HCEC 1CT (cell line): ENCODE data around the gene NOL9.

Source experiments
- DNase-seq: peaks from one replicate; pipeline ENCODE4 v3.0.0-alpha.2; 2017

Gene NOL9

DNA sequence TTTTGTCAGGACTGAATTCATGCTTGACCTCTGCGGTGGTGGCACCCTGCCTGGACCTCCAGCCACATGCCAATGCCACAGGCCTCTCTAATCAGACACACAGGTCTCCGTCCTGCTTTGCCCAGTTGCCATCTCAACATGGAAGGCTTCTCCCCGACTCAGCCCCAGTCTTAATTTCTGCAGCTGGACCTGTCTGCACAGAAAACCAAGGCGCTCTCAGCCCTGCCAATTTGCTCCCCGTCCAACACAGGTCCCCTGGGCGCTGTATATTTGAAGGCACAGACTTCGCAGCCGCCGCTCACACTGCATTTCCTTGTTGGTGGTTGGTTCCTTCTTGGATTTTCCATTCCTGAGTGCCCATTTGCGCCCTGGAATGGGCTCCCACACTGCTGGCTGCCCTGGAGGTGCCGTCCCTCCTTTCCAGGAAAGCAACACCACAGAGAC is 34.8 kb downstream of the NOL9 start:
- DNase-seq: no peak

DNA sequence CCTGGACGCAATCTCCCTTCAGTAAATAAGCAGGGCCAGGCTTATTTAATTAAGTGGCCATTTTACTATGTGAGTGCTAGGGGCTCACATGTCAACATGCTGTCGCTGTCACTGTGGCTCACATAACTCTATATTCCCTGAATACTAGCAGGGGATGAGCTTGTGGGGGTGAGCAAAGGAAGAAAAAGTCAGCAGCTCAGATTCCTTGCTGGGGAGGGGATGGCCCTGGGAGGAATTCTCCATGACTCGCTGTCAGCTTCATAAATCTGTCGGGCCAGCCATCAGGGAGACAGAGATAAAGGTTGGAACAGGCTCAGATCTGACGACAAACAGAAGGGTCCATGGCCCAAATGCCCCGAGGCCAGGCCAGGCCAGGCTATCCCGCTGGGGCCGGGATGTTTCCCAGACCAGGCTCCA is 36.9 kb downstream of the NOL9 start:
- DNase-seq: peak; percentile 31

DNA sequence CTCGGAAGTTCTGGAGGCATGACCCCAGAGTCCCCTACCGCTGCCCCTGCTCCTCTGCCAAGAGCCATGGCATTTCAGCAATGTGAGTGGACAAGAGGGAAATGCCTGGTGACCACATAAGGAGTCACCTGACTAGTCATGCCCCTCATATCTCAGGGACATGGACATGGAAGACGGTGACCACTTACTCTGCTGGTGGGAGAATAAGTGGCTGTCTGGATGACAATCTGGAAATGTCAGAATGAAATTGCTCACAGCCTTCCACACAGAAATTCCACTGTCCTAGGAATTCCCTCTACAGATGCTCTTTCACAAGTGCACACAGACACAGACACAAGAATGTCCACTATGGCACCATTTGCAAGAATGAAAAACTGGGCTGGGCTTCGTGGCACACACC is 38.5 kb downstream of the NOL9 start:
- no peak for DNase-seq

DNA sequence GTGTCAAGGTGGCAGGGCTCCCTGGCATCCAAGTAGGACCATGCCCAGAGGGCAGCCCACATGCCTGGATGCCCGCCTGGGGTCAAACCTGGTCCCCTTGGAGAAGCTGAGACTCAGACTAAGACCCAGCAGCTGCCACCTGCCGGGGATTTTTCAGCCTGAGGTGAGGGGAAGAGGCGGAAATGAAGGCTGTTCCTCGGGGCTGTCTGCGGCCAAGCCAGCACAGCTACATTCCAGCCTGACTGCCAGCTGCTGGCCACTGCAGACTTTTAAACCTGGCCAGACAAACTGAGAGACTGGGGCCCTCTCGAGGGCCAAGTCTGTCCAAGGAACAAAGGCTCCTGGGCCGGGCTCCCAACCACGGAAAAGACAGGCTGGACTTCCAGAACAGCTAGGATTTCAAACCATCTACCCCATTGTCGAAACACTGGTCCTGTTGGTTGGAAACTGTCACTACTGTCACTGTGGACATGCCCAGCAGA is 41.0 kb downstream of the NOL9 start:
- DNase-seq: no peak

DNA sequence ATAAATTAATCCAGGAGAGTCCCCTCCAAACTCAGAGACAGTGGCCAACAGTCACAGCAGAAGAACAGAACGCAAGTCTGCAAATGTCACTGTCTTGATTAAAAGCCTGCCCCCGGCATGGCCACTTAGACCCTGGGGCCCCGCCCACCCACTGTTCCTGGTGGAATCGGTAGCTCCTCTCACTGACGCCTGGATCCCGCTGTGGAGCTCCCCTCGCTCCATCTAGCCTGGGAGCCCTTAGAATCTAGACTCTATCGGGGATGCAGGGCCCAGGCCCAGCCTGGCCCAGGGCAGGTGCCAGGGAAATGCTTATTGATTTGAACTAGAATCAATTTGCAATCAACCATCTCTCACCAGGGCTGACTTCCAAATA is 41.4 kb downstream of the NOL9 start:
- no peak for DNase-seq

DNA sequence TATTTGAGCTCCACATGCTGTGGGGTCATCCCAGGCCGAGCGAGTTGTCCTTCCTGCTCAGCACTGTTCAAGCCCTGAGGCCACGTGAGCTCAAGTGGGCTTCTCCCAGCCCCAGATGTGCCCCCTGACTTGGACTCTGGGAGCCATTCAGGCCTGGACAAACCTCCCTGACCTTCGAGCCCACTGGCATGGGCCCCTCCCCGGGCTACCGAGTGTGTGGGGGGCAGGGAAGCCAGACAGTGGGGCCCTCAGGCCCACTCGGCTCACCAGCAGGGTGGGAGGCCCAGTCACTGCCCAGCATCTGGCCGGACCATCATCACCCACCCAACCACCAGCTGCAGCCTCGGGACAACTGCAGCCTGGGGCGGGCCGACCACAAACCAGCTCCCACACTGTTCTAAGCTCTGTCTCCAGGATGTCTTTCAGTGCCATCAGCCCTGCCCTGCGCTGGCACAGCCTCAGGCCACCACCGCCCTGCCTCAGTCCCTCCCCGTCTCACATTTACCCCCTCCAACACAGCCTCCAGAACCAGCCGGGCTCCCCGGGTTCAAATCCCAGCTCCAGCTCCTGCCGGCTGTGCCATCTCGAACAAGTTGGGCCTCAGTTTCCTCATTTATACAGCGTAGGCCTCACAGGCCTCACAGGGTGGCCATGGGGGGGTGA is 41.9 kb downstream of the NOL9 start:
- DNase-seq: no peak

DNA sequence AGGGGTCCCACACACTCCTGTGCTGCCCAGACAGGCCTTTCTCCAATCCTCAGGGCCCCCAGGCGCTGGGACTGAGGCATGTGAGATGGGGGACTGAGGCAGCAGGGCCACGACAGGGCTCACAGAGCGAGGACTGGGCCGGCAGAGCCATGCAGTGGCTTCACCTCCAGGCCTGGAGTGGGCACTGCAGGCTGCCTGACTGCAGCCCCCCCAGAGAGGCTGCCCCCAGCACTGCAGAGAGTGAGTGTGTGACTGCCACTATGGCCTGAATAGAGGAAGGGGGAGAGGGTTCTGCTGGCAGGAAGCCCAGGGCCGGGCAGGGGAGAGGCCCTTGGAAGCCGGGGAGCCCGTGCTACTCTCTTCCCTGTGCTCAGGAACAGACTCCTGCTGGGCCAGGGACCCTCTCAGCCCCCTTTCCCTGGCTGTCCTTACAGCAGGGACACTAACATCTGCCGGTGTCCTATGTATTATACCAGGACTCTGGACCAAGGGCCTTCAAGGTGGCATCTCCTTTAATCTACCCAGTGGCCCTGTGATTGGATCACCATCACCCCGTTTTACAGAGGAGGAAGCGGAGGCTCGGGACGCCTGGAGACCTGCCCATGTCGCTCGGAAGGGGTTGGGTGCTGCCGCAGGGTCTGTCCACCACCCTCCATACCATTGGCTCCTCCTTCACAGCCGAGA is 42.6 kb downstream of the NOL9 start:
- no peak for DNase-seq

DNA sequence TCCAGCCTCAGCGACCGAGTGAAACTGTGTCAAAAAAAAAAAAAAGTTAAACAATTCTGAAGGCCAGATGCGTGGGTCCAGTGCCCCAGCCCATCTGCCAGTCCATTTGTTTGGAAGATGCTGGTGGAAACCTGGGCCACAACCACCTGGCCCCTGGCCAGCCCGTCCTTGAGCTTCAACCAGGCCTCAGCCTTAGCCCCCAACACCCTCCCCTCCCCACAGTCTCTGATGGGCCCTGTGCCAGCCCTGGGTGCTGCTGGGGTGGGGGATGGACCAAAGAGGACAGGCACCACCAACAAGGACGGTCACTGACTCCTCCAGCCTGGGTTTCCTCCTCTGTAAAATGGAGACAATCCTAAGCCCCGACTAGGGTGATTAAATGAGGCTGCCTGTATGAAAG is 43.3 kb downstream of the NOL9 start:
- DNase-seq: no peak

DNA sequence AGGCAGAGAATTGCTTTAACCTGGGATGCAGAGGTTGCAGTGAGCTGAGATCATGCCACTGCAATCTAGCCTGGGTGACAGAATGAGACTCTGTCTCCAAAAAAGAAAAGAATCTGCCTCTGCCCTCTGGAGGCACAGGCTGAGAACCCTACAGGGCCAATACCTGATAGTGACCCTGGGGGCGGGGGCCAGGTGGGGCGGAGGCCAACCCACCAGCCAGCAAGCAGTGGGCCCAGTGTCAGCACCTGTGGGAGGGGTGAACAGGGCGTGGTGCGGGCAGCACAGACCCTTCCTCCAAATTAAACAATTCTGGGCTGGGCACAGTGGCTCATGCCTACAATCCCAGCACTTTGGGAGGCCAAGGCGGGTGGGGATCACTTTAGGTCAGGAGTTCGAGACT is 43.8 kb downstream of the NOL9 start:
- no peak for DNase-seq

DNA sequence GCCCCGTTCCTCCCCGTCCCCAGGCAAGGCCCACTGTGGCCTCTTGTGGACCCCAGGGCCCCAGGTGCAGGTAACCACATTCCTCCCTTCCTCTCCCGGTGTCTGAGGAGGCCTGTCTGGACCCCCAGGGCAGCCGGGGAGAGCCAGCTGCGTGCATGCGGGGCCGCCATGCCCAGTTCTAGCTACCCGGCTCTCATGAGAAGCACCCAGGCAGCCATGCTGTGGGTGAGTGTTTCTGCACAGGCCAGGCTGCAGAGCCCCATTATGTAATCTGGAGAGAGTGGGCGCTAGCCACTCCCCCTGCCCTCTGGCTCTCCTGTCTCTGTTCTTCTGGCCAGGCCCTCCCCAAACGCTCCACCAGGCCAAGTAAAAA is 44.4 kb downstream of the NOL9 start:
- no peak for DNase-seq

DNA sequence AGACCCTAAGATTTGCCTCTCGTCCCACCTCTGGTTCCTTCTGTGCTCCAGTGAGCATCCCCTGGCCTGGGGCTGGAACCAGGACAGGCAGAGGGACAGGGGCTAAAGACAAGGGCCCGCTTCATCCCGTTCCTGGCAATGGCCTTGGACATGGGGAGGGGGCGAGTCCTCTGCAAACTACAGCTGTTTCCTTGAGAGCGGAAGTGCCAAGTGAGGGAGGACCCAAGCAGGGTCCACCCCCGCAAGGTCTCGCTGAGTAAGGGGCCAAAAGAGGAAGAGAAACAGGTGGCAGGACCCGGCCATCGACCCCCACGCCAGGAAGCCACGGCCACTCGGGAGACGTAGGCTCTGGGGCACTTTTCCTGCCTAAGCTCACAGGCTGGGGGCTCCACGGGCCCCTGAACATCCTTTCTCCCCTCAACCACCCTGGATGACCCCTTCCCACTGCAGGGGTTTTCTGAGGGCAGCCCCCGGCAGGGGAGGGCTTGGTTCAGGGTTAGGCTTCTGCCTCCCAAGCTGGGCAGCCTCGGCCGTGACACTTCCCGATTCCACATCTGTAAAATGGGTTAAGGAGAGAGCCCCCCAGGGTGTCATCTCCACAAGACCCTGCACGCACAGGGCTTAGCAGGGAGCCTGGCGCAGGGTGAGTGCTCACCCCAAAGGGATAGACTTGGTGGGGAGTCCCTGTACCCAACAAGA is 44.9 kb downstream of the NOL9 start:
- DNase-seq: no peak

DNA sequence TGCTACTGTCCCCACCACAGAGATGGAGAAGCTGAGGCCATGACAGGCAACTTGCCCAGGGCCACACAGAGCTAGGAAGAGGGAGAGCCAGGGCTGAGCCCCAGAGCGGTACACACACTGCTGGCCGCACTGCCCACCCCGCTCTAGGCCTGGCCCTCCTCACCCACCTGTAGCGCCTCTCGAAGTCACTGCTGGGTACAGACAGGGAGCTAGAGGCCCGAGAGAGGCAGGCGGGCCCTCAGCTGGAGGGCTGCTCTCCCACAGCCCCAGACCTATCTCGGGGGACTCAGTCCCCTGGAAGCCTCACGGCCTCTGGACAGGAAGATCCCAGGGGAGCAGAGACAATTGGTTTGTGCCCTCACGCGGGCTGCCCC is 45.5 kb downstream of the NOL9 start:
- no peak for DNase-seq

DNA sequence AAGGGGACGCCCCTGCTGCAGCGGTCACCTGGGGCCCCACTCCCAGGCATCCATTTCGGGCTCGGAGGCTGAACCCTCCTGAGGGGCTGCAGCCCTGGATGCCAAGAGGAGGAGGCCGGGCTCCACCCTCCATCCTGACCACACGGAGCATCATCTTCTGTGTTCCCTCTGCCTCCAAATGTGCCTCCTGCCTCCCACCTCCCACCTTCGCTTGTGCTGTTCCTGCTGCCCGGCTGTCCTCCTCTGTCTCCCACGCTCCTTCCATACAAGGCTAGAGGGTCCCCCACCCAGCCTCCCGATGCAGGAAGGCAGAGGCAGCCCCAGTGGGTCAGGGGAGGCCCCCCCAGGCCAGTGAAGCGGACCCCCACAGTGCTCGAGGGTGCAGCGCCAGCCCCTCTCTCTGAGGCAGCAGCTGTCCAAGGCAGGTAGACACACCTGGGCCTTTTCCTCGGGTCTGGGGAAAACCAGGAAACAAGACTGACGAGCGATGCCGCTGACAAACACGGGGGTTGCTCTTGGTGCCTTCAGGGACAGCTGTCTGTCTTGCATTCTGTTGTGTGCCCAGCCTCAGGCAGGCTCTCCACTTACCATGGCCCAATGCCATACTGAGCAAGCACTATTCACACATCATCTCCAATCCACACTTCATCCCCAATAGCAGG is 46.0 kb downstream of the NOL9 start:
- no peak for DNase-seq

DNA sequence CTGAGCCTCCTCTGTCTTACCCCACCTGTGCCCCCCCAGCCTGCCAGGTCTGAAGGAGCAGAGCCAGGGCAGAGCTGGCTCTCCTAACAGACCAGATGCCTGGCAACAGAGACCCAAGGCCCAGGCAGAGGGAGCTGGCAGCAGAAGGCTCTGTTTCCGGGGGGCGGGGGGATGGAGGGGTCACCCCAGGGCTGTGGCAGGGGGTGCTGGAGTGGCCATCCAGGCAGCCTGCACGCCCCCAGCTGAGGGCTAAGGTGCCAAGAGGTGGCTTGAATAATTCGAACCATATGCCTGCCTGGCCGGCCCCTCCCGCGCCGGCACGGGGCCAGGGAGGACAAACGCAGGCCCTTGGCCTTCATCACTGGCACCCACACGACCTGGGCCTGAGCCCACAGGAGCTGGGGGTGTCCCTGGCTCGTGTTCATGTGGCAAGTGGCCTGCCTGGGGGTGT is 46.8 kb downstream of the NOL9 start:
- no peak for DNase-seq

DNA sequence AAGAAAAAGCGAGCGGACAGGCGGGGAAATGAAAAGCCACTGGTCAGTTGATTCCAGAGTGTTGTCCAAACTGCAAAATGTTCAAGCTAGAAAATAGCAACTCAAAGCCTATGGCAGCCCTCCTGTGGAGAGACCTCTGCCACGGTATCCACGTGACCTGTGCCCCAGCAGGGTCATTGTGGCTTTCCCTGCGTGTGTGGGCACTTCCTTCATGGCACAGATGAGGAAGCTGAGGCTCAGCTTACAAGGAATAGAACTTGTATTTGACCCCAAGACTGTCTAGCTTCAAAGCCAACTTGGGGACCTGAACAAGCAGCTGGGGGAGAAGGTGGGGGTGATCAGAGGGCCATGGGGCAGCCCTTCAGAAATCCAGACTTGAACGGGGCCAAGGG is 47.3 kb downstream of the NOL9 start:
- DNase-seq: no peak

DNA sequence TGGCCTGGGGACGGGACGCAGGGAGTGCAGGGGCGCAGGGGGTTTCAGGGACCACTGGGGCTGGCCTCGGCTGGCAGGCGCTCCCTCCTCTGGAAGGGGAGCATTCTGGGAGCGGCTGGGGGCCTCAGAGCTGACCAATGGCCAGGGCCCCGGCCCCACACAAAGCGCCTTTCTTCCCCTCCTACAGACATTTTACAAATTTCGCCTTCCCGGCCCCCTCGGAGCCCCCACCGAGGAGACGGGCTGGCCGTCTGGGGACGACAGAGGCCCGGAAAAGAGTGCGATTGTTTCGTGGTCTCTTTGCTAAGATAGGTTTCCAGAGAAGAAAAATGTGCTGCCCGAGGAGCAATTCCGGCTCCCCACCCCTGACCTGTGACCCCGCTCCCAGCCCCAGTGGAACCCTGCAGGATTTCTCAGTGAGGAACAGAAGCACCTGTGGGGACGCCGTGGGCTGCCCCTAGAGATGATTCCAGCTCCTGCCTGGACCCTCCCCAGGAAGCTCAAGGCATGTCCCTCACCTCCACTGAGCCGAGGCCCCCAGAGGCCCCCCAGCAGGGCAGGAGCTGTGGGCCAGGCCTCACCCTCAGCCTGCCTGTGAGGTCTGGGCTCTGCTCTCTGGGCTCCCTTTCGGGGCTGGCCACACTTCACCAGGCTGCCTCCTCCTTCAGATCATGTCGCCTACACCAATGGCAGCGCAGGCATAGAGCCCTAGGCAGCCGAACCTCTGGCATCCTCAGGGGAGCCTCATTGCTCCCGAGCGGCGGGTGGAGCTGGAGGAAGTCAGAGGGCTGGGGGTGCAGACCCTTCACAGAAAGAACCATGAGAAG is 47.9 kb downstream of the NOL9 start:
- no peak for DNase-seq

DNA sequence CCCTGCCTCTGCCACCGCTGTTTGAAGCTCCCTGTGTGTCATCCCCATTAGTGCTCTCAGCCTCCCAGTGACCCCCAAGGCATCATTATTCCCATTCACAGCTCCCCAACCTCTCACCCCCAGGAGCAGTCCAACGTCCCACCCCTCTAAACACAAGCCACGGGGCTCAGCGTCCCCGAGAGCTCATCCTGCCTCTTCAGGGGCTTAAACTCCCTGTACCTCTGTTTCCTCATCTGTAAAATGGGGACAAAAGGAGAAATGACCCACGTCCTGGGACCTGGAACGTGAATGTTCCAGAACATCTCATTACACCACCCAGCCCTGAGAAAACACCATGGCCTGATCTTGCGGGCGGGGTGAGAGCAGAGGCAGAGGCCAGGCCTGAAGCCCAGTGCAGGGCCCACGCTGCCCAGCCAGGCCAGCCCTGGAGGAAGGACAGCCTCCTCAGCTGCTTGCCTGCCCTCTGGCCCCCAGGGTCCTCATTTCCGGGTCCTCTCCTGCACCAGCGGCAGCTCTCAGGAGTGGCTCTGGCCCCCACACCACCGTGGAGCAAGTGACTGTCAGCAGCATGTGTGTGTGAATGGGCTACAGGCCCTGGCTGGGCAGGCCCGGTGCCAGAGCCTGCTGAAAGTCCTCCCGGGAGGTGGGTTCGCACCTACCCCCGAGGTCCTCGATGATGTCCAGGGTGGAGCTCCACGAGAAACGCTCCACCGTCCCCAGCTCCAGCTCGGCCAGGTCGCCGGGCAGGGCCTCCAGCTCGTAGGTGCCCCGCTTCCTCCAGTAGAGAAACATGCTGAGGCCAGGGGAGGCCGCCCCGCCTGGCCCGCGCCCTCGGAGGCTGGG is 48.7 kb downstream of the NOL9 start:
- no peak for DNase-seq

DNA sequence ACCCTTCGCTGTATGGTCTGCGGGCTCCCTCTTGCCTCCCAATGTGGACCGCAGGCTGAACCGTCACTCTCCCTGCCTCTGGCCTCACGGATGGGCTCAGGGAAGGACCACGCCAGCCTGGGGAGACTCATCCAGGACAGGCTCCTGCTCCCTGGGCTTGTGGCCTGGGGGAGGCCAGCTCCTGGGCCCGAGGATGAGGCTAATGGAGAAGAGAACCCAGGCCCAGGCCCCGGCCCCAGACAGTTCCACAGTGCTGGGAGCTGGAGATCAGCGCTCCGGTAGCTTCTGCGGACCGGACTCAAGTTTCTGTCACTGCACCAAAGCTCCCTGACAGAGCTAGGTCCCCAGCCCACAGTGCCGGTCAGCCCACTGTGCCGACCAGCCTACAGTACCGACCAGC is 49.4 kb downstream of the NOL9 start:
- no peak for DNase-seq

DNA sequence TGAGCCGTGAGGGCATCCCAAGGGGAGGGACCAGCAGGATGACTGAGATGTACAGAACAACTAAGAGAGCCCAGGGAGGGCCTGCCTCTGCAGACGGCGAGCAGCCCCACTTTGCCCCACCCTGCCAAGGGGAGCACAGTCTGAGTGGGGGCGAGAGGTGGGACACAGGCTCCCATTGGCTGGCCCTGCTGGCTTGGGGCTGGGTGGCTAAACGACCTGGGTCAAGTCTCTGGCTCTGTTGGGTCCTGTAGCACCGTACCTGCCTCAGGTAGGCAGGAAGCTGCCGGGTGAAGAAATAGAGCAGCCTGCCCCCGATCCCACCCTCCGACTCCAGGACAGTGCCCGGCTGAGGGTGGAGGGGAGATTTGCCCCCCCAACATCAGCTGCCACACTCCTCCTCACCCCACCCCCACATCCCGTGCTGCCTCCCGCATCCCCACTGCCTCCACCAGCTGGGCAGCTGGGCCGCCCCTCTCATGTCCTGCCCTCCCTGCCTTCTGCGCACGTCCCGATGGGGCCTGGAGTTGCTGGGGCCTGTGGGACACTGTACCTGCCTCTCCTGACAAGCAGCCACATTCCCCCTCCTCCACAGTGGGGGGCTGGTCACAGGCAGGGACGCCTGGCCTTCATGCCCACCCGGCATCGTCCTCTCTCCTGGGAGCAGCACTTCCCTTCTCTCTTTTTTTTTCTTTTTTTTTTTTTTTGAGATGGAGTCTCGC is 50.3 kb downstream of the NOL9 start:
- no peak for DNase-seq

DNA sequence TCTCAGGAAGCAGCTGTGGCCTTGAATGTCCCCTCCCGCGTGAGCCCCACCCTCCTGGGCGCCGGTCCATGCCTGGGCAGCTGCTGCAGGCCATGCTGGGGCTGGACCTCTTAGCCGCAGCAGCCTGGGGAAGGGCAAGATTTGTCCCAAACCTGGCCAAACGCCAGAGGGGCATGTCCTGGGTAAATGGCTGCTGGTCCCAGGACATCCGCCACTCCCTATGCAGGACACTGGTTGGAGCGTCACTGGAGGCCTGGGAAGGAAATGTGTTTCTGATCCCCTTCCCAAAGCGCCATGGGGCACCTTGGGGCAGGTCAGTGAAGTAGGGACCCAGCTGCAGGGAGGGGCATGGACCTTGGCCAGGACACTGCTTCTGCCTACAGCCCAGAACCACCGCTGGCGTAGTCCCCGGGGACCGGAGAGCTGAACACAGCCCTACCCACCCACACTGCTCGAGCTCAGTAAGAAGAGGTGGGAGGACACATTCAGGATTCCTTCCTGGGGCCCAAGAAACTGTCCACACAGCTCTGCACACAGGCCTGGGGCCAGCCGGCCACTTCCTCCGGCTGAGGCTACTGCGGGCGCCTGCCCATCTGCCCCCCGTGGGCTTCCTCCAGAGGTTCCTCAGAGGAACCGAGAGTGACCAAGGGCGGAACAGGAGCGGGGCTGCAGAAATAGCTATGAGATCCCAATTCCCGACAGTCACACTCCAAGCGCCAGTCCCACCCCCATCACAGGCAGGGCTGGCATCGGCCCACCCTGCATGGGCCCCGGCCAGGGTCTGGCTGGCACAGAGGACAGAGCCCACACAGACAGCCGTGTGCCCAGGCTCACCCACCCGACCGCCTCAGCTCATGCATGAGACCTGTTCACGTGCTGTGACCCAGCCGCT is 52.1 kb downstream of the NOL9 start:
- no peak for DNase-seq
